HepG2 (cell line): Measurements from ENCODE around the gene TDRD10. TPM values are rescaled to one million over a fixed set of nuclear protein-coding genes. Genes with fewer than 3 reads are reported as not detected.

ENCODE experiments used
- ATAC-seq: fragments of 200-7000 bp; cut with Tn5 transposase; 3 replicates; pipeline ENCODE4 v1.9.1; 2020; ENCODE audit warnings: mild to moderate bottlenecking, moderate library complexity
- BruUV-seq: library from RNA; stranded (reverse); fragments of 400-500 nt; replicated peaks from 2 replicates; lab custom pipeline; 2021; lab: Mats Ljungman, UMichigan
- CTCF ChIA-PET: fragments of 300-600 bp; formaldehyde crosslinking; extraction: SDS; loops from one replicate; lab custom pipeline; 2021; ENCODE audit warnings: low total read pairs, inconsistent platforms, low intra/inter-chr PET ratio; lab: Yijun Ruan, JAX
- POLR2A ChIA-PET: fragments of 350-600 bp; sonication (Branson Sonifier 250); formaldehyde crosslinking; loops from one replicate; lab custom pipeline; 2020; ENCODE audit warnings: antibody characterized with exemption, inconsistent platforms; lab: Yijun Ruan, JAX
- DNase-seq: peaks from one replicate; pipeline ENCODE4 v3.0.0-alpha.2; 2015; ENCODE audit warnings: low spot score
- FAIRE-seq: peaks from 3 replicates; lab custom pipeline; 2011; peaks lifted over from hg19 to GRCh38; lab: Jason Lieb, UNC
- H2AFZ ChIP-seq: one replicate; pipeline ENCODE4 v1.6.1; 2011; ENCODE audit warnings: low read length, inconsistent platforms
- H3K27ac ChIP-seq: fragments of 300-600 bp; 3 replicates; pipeline ENCODE4 v1.8.0; 2011; ENCODE audit warnings: mixed run types, mild to moderate bottlenecking, mixed read lengths, low read length, inconsistent platforms; ENCODE audit not compliant: insufficient read depth; ENCODE audit errors: extremely low read length
- H3K27me3 ChIP-seq, 2 experiments: fragments of 200-600 bp in 1 of 2; 2 replicates in 1 of 2; 3 replicates in 1 of 2; pipeline versions ENCODE4 v1.6.0 to v1.8.0; 2011; ENCODE audit warnings: low read length in 2 of 2, mild to moderate bottlenecking in 2 of 2, moderate library complexity in 2 of 2, inconsistent platforms in 1 of 2; ENCODE audit not compliant: insufficient read depth in 2 of 2, control insufficient read depth in 1 of 2
- H3K36me3 ChIP-seq, 2 experiments: fragments of 200-600 bp in 1 of 2; replicated peaks in 1 of 2; 2 replicates in 1 of 2; 3 replicates in 1 of 2; pipeline versions ENCODE4 v1.5.1 to v1.8.0; 2011; ENCODE audit warnings: low read length in 2 of 2, inconsistent platforms in 1 of 2; ENCODE audit not compliant: insufficient read depth in 2 of 2, control insufficient read depth in 1 of 2
- H3K4me1 ChIP-seq: 2 replicates; pipeline ENCODE4 v1.5.1; 2012; ENCODE audit warnings: low read length, inconsistent platforms; ENCODE audit not compliant: insufficient read depth
- H3K4me2 ChIP-seq: 2 replicates; pipeline ENCODE4 v1.6.0; 2011; ENCODE audit warnings: low read depth, low read length, inconsistent platforms
- H3K4me3 ChIP-seq, 3 experiments: fragments of 200-600 bp in 1 of 3; sonication (generic), shearing (Covaris generic) in 1 of 3; replicated peaks in 1 of 3; 2 replicates each; pipeline ENCODE4 v1.5.1; 2011 to 2016; ENCODE audit warnings: low read length in 3 of 3, inconsistent platforms in 2 of 3, low read depth in 2 of 3, mild to moderate bottlenecking in 2 of 3, control low read depth in 1 of 3, mixed read lengths in 1 of 3; ENCODE audit not compliant: insufficient read depth in 1 of 3
- H3K79me2 ChIP-seq: one replicate; pipeline ENCODE4 v1.6.1; 2011; ENCODE audit warnings: low read length, inconsistent platforms; ENCODE audit not compliant: insufficient read depth
- H3K9ac ChIP-seq: 2 replicates; pipeline ENCODE4 v1.6.0; 2011; ENCODE audit warnings: mild to moderate bottlenecking, low read depth, low read length, inconsistent platforms; ENCODE audit not compliant: insufficient read depth
- H3K9me3 ChIP-seq: 2 replicates; pipeline ENCODE4 v1.5.1; 2012; ENCODE audit warnings: mild to moderate bottlenecking, low read length
- H4K20me1 ChIP-seq: 2 replicates; pipeline ENCODE4 v1.6.0; 2011; ENCODE audit warnings: inconsistent platforms, mild to moderate bottlenecking, low read length, moderate library complexity; ENCODE audit not compliant: insufficient read depth
- ATF1 ChIP-seq: IDR thresholded peaks from 2 replicates; pipeline ENCODE4 v1.6.1; 2016; ENCODE audit warnings: mild to moderate bottlenecking, control low read depth
- ATF7 ChIP-seq, 2 experiments: fragments of 450-650 bp in 1 of 2; sonication (generic) in 1 of 2; formaldehyde crosslinking in 1 of 2; IDR thresholded peaks; 2 replicates each; pipeline versions ENCODE4 v1.4.0 to v1.6.1; 2016 to 2020; ENCODE audit warnings: antibody characterized with exemption in 1 of 2, mild to moderate bottlenecking in 1 of 2, missing genetic modification reagents in 1 of 2
- HOXD1 ChIP-seq: sonication (generic); formaldehyde crosslinking; IDR thresholded peaks from 2 replicates; pipeline ENCODE4 v1.5.0; 2020; ENCODE audit warnings: missing genetic modification reagents
- KDM5A ChIP-seq: fragments of 200-600 bp; sonication (generic); IDR thresholded peaks from 2 replicates; pipeline ENCODE4 v1.7.0; 2018; ENCODE audit warnings: antibody characterized with exemption, mild to moderate bottlenecking, low read length, borderline replicate concordance
- MIER2 ChIP-seq: IDR thresholded peaks from 2 replicates; pipeline ENCODE4 v1.6.1; 2016; ENCODE audit warnings: missing biosample characterization, missing genetic modification reagents
- MTA3 ChIP-seq: sonication (generic); formaldehyde crosslinking; IDR thresholded peaks from 2 replicates; pipeline ENCODE4 v1.4.0; 2020; ENCODE audit warnings: missing genetic modification reagents
- NBN ChIP-seq: fragments of 450-650 bp; conservative IDR thresholded peaks from 2 replicates; pipeline ENCODE4 v1.6.1; 2017
- SMAD9 ChIP-seq: sonication (generic); formaldehyde crosslinking; IDR thresholded peaks from 2 replicates; pipeline ENCODE4 v1.5.1; 2020; ENCODE audit warnings: mild to moderate bottlenecking, missing genetic modification reagents
- SP140L ChIP-seq: sonication (generic); formaldehyde crosslinking; IDR thresholded peaks from 2 replicates; pipeline ENCODE4 v1.4.0; 2020; ENCODE audit warnings: missing genetic modification reagents, borderline replicate concordance
- ZFP62 ChIP-seq: sonication (generic); formaldehyde crosslinking; IDR thresholded peaks from 2 replicates; pipeline ENCODE4 v1.4.0; 2020; ENCODE audit warnings: missing genetic modification reagents
- ZMYM4 ChIP-seq: sonication (generic); formaldehyde crosslinking; IDR thresholded peaks from 2 replicates; pipeline ENCODE4 v1.8.1; 2023; ENCODE audit warnings: mild to moderate bottlenecking, missing genetic modification reagents
- ZNF253 ChIP-seq: sonication (generic); formaldehyde crosslinking; IDR thresholded peaks from 2 replicates; pipeline ENCODE4 v1.8.0; 2022; ENCODE audit warnings: mild to moderate bottlenecking, missing genetic modification reagents, borderline replicate concordance
- ZNF782 ChIP-seq: sonication (generic); formaldehyde crosslinking; IDR thresholded peaks from 2 replicates; pipeline ENCODE4 v1.4.0; 2020; ENCODE audit warnings: missing genetic modification reagents, mild to moderate bottlenecking, borderline replicate concordance
- ZNF879 ChIP-seq: sonication (generic); formaldehyde crosslinking; IDR thresholded peaks from 2 replicates; pipeline ENCODE4 v1.8.1; 2023; ENCODE audit warnings: missing genetic modification reagents
- WGBS: methylation state at CpG from one replicate; pipeline ENCODE4 v1.1.6; 2017; ENCODE audit warnings: low lambda C conversion rate; 5-methylcytosine and 5-hydroxymethylcytosine counted together
- in situ Hi-C: cut with HindIII; loops from 2 replicates; pipeline ENCODE4 v1.10.0; 2017; ENCODE audit warnings: low pct_unique_long_range_greater_than_20kb; ENCODE audit not compliant: extremely low pct_ligation_motif_present
- intact Hi-C: fragments of 100-400 bp; cut with micrococcal nuclease; formaldehyde crosslinking; loops from one replicate; pipeline ENCODE4 v1.10.0; 2022; ENCODE audit not compliant: unreplicated experiment
- polyA plus RNA-seq, 8 experiments: library from polyadenylated mRNA; depleted of rRNA in 3 of 8; stranded (reverse) in 7 of 8; unstranded in 1 of 8; fragments of >200 nt; fragmentation: Illumina TruSeq in 4 of 8; extraction: Trizol in 4 of 8; gene quantifications; 2 replicates each; pipeline versions ENCODE4 v1.2.1 to v1.2.3, GENCODE V29; 2011 to 2016; ENCODE audit warnings: low read depth in 4 of 8, missing spikeins in 1 of 8, mixed read lengths in 1 of 8; ENCODE audit not compliant: insufficient read depth in 1 of 8
- total RNA-seq, 5 experiments: library from RNA; depleted of rRNA; stranded (reverse); fragments of >200 nt; fragmentation: Illumina TruSeq; extraction: Trizol; gene quantifications; 2 replicates each; pipeline ENCODE4 v1.2.3, GENCODE V29; 2016; ENCODE audit warnings: low read depth in 1 of 5
- TF ChIP-seq, protein P1 (sequence below): sonication (generic); formaldehyde crosslinking; IDR thresholded peaks from 2 replicates; pipeline ENCODE4 v1.5.0; 2020; ENCODE audit warnings: missing genetic modification reagents, mild to moderate bottlenecking, borderline replicate concordance
- TF ChIP-seq, protein P2 (sequence below): sonication (generic); formaldehyde crosslinking; IDR thresholded peaks from 2 replicates; pipeline ENCODE4 v1.8.0; 2022; ENCODE audit warnings: missing genetic modification reagents, mild to moderate bottlenecking, inconsistent platforms, borderline replicate concordance
- TF ChIP-seq, protein P3 (sequence below): sonication (generic); formaldehyde crosslinking; IDR thresholded peaks from 2 replicates; pipeline ENCODE4 v1.5.0; 2020; ENCODE audit warnings: missing genetic modification reagents
- TF ChIP-seq, protein P4 (sequence below): IDR thresholded peaks from 2 replicates; pipeline ENCODE4 v1.6.1; 2016; ENCODE audit warnings: missing compliant biosample characterization, missing genetic modification reagents, borderline replicate concordance
- TF ChIP-seq, protein P5 (sequence below): sonication (generic); formaldehyde crosslinking; IDR thresholded peaks from 2 replicates; pipeline ENCODE4 v1.4.0; 2020; ENCODE audit warnings: mild to moderate bottlenecking, missing genetic modification reagents
- TF ChIP-seq, protein P6 (sequence below): fragments of 450-650 bp; IDR thresholded peaks from 2 replicates; pipeline ENCODE4 v1.6.1; 2016

Gene TDRD10
- total and polyA plus RNA-seq, 2 of the 13 experiments (the other 11 are each of a cell fraction or from before 2014, with no cell fraction given) = not detected

DNA sequence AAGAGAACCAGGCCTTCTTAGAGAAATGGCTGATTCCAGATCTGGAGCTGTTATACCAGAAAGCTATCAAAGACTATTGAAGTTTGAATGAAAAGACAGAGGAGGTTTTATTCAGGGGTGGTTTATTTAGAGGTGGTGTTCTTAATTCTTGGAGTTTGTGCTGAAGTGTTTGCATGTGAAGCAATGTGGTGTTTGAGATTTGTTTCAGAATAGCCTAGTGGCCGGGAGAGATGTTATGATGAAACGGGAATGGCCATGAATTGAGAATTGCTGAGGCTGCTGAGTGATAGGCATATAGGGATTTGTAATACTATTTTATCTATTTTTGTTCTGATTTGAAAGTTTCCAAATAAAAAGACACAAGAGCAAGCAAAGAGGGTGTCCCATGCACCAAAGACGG lies 10.7 kb downstream of the TDRD10 start:
- Histone ChIP-seq H3K27me3 (peaks cover 1 to 6% of the 10 kb centered on the region in 2 experiments; a peak in 2 of 5 replicates), H2AFZ (no peak overlapping the region), H3K36me3 (no peaks in the 10 kb centered on the region), H3K9ac (no peak overlapping the region), H3K4me1 (no peaks in the 10 kb centered on the region; the same call in 1 of the 2 replicates), H4K20me1 (no peaks in the 10 kb centered on the region), H3K4me3 (no peak overlapping the region), H3K27ac (no peak overlapping the region), H3K9me3 (no peaks in the 10 kb centered on the region), H3K79me2 (no peaks in the 10 kb centered on the region), H3K4me2 (no peak overlapping the region)
- TF ChIP-seq, protein P1, sequence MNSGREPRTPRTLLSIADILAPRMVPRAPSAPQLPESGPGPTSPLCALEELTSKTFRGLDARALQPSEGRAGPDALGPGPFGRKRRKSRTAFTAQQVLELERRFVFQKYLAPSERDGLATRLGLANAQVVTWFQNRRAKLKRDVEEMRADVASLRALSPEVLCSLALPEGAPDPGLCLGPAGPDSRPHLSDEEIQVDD = no peak
- no peak for TF ChIP-seq SP140L (CRISPR knock-in tag)
- TF ChIP-seq ZFP62 = no peak
- no peak for TF ChIP-seq ZMYM4
- no peak for TF ChIP-seq ATF1 (CRISPR knock-in tag)
- TF ChIP-seq, protein P2, sequence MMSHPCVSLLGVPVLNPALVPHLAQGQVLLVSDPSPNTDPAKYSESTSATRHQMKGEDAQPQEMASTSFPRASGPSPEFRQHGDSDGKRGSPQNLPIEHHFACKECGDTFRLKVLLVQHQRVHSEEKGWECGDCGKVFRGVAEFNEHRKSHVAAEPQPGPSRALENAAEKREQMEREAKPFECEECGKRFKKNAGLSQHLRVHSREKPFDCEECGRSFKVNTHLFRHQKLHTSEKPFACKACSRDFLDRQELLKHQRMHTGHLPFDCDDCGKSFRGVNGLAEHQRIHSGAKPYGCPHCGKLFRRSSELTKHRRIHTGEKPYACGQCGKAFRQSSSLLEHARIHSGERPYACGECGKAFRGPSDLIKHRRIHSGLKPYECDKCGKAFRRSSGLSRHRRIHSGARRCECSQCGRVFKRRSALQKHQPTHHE (CRISPR knock-in tag) = no peak
- TF ChIP-seq, protein P3, sequence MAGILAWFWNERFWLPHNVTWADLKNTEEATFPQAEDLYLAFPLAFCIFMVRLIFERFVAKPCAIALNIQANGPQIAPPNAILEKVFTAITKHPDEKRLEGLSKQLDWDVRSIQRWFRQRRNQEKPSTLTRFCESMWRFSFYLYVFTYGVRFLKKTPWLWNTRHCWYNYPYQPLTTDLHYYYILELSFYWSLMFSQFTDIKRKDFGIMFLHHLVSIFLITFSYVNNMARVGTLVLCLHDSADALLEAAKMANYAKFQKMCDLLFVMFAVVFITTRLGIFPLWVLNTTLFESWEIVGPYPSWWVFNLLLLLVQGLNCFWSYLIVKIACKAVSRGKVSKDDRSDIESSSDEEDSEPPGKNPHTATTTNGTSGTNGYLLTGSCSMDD = no peak
- no peak for TF ChIP-seq ATF7 (IDR thresholded peaks at IDR 0.05)
- TF ChIP-seq ATF7 (CRISPR knock-in tag; IDR thresholded peaks at IDR 0.05) = no peak
- TF ChIP-seq SMAD9 (CRISPR knock-in tag) = no peak
- TF ChIP-seq MTA3 (CRISPR knock-in tag) = no peak
- no peak for TF ChIP-seq ZNF879 (CRISPR knock-in tag)
- no peak for TF ChIP-seq HOXD1 (CRISPR knock-in tag)
- TF ChIP-seq, protein P4, sequence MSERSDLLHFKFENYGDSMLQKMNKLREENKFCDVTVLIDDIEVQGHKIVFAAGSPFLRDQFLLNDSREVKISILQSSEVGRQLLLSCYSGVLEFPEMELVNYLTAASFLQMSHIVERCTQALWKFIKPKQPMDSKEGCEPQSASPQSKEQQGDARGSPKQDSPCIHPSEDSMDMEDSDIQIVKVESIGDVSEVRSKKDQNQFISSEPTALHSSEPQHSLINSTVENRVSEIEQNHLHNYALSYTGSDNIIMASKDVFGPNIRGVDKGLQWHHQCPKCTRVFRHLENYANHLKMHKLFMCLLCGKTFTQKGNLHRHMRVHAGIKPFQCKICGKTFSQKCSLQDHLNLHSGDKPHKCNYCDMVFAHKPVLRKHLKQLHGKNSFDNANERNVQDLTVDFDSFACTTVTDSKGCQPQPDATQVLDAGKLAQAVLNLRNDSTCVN (CRISPR knock-in tag) = no peak
- TF ChIP-seq ZNF782 (CRISPR knock-in tag) = no peak
- TF ChIP-seq, protein P5, sequence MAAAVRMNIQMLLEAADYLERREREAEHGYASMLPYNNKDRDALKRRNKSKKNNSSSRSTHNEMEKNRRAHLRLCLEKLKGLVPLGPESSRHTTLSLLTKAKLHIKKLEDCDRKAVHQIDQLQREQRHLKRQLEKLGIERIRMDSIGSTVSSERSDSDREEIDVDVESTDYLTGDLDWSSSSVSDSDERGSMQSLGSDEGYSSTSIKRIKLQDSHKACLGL (CRISPR knock-in tag) = no peak
- no peak for TF ChIP-seq KDM5A
- TF ChIP-seq NBN = no peak
- TF ChIP-seq ZNF253 = no peak
- TF ChIP-seq MIER2 = no peak
- TF ChIP-seq, protein P6, sequence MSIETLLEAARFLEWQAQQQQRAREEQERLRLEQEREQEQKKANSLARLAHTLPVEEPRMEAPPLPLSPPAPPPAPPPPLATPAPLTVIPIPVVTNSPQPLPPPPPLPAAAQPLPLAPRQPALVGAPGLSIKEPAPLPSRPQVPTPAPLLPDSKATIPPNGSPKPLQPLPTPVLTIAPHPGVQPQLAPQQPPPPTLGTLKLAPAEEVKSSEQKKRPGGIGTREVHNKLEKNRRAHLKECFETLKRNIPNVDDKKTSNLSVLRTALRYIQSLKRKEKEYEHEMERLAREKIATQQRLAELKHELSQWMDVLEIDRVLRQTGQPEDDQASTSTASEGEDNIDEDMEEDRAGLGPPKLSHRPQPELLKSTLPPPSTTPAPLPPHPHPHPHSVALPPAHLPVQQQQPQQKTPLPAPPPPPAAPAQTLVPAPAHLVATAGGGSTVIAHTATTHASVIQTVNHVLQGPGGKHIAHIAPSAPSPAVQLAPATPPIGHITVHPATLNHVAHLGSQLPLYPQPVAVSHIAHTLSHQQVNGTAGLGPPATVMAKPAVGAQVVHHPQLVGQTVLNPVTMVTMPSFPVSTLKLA = no peak
- FAIRE-seq = no peak
- in situ Hi-C loops = no loop called here
- ChIA-PET POLR2A (no interaction called here), CTCF (no interaction called here)
- intact Hi-C loops = no loop called here
- DNase-seq = no peak
- ATAC-seq = no peak
- no TSS peak for BruUV-seq
- WGBS = 37% methylated on average over 3 of the region's 3 CpGs
